Fibroblast of pulmonary artery (primary cell): Measurements from ENCODE around the gene SEC62.
A peak's percentile ranks its signal among the peaks of the same experiment; 100 is the strongest.

ENCODE experiments used
- DNase-seq: peaks from one replicate; pipeline ENCODE4 v3.0.0-alpha.2; 2010; ENCODE audit warnings: low read depth
- H3K4me3 ChIP-seq: replicated peaks from 2 replicates; pipeline ENCODE4 v1.5.1; 2011; ENCODE audit warnings: low read depth, mild to moderate bottlenecking, control low read depth, low read length, moderate library complexity
- CTCF ChIP-seq: IDR thresholded peaks from 2 replicates; pipeline ENCODE4 v1.5.1; 2011; ENCODE audit warnings: mild to moderate bottlenecking, control low read depth, low read length, inconsistent platforms; ENCODE audit errors: missing control alignments

The SEC62 gene

GRCh38 chr3:169968224-169968885 is 1.7 kb downstream of the SEC62 start:
- peak overlapping the region; percentile 83 for H3K4me3 ChIP-seq
- DNase-seq, result no peak
- TF ChIP-seq CTCF, result no peak

- no peak for DNase-seq
- TF ChIP-seq CTCF, result no peak
- H3K4me3 ChIP-seq, result no peak overlapping the region
Observed at GRCh38 chr3:169969174-169970095, 2.8 kb downstream of the SEC62 start.

GRCh38 chr3:169970847-169971246 is 4.2 kb downstream of the SEC62 start:
- H3K4me3 ChIP-seq, result no peak overlapping the region
- no peak for DNase-seq
- TF ChIP-seq CTCF, result no peak

- TF ChIP-seq CTCF, result no peak
- no peak for DNase-seq
- H3K4me3 ChIP-seq, result no peak overlapping the region
Observed at GRCh38 chr3:169971522-169971921, 4.9 kb downstream of the SEC62 start.

- DNase-seq, result peak; percentile 90
Observed at GRCh38 chr3:169980055-169980454, 13.4 kb downstream of the SEC62 start.

GRCh38 chr3:169984292-169984691 is 17.7 kb downstream of the SEC62 start:
- no peak for TF ChIP-seq CTCF
- no peak for DNase-seq
- no peak overlapping the region for H3K4me3 ChIP-seq

More at GRCh38 chr3:169980055-169980454, 13.4 kb downstream of the SEC62 start:
- no peak overlapping the region for H3K4me3 ChIP-seq
- no peak for TF ChIP-seq CTCF

- TF ChIP-seq CTCF, result no peak
- DNase-seq, result no peak
- H3K4me3 ChIP-seq, result no peak overlapping the region
Observed at GRCh38 chr3:169990431-169990830, 23.8 kb downstream of the SEC62 start.
